ENCODE results near the gene ST6GAL1.

ST6GAL1 gene

GRCh38 chr3:187104342-187104741 lies 174.0 kb downstream of the ST6GAL1 start:
- no peak for DNase-seq

- no peak for DNase-seq
Observed at GRCh38 chr3:187104933-187105332, 174.6 kb downstream of the ST6GAL1 start.

- no peak for DNase-seq
Observed at GRCh38 chr3:187105700-187106099, 175.4 kb downstream of the ST6GAL1 start.

- DNase-seq: no peak
Observed at GRCh38 chr3:187107989-187108388, 177.7 kb downstream of the ST6GAL1 start.

GRCh38 chr3:187110156-187110555 lies 179.8 kb downstream of the ST6GAL1 start:
- DNase-seq: no peak

GRCh38 chr3:187112934-187113793 lies 182.8 kb downstream of the ST6GAL1 start:
- peak in 1 of 51 donors; percentile 1 for DNase-seq

GRCh38 chr3:187114511-187114910 lies 184.2 kb downstream of the ST6GAL1 start:
- no peak for DNase-seq

GRCh38 chr3:187120326-187120725 lies 190.0 kb downstream of the ST6GAL1 start:
- DNase-seq: peak in 1 of 51 donors; percentile 13

GRCh38 chr3:187122261-187122660 lies 191.9 kb downstream of the ST6GAL1 start:
- DNase-seq: no peak

- DNase-seq: no peak
Observed at GRCh38 chr3:187125319-187126031, 195.1 kb downstream of the ST6GAL1 start.
